Osteoblast (primary cell): ENCODE data around the gene BMPR1B. TPM values are rescaled to one million over a fixed set of nuclear protein-coding genes. Genes with fewer than 3 reads are reported as not detected.

Experiments used
- DNase-seq: peaks from one replicate; pipeline ENCODE4 v3.0.0; 2011; ENCODE audit warnings: low spot score, mixed read lengths; ENCODE audit not compliant: insufficient read length; ENCODE audit errors: missing footprints
- H2AFZ ChIP-seq: 2 replicates; pipeline ENCODE4 v1.6.0; 2011; ENCODE audit warnings: mild to moderate bottlenecking, low read length
- H3K27ac ChIP-seq: 2 replicates; pipeline ENCODE4 v1.5.1; 2011; ENCODE audit warnings: mild to moderate bottlenecking, low read depth, low read length, moderate library complexity
- H3K27me3 ChIP-seq: 2 replicates; pipeline ENCODE4 v1.6.0; 2012; ENCODE audit warnings: mild to moderate bottlenecking, control low read depth, inconsistent platforms, low read length, moderate library complexity; ENCODE audit not compliant: insufficient read depth
- H3K36me3 ChIP-seq: 2 replicates; pipeline ENCODE4 v1.5.1; 2011; ENCODE audit warnings: mild to moderate bottlenecking, low read length, control low read depth, moderate library complexity; ENCODE audit not compliant: insufficient read depth
- H3K4me1 ChIP-seq: 2 replicates; pipeline ENCODE4 v1.5.1; 2011; ENCODE audit warnings: mild to moderate bottlenecking, low read length, control low read depth, moderate library complexity; ENCODE audit not compliant: insufficient read depth
- H3K4me2 ChIP-seq: 2 replicates; pipeline ENCODE4 v1.6.0; 2011; ENCODE audit warnings: mild to moderate bottlenecking, low read length; ENCODE audit not compliant: insufficient read depth
- H3K4me3 ChIP-seq: fragments of 200-600 bp; sonication (generic); 3 replicates; pipeline ENCODE4 v1.5.1; 2012; ENCODE audit warnings: mild to moderate bottlenecking, low read length, inconsistent platforms; ENCODE audit not compliant: insufficient read depth
- H3K79me2 ChIP-seq: 2 replicates; pipeline ENCODE4 v1.6.0; 2012; ENCODE audit warnings: mild to moderate bottlenecking, low read length, control low read depth, inconsistent platforms; ENCODE audit not compliant: insufficient read depth
- H3K9me3 ChIP-seq: 2 replicates; pipeline ENCODE4 v1.5.1; 2011; ENCODE audit warnings: low read depth, low read length, control low read depth
- H4K20me1 ChIP-seq: 2 replicates; pipeline ENCODE4 v1.6.0; 2012; ENCODE audit warnings: mild to moderate bottlenecking, low read length, control low read depth; ENCODE audit not compliant: insufficient read depth
- CTCF ChIP-seq: IDR thresholded peaks from 2 replicates; pipeline ENCODE4 v1.5.1; 2011; ENCODE audit warnings: mild to moderate bottlenecking, low read depth, low read length, moderate library complexity; ENCODE audit errors: extremely low read depth
- total RNA-seq: library from RNA; depleted of rRNA; stranded (reverse); fragments of >200 nt; gene quantifications from 2 replicates; pipeline ENCODE4 v1.2.3, GENCODE V29; 2012

The BMPR1B gene
- total RNA-seq, 1 donor: 2.5 TPM

GRCh38 chr4:95159384-95159783 is 401.6 kb downstream of the BMPR1B start:
- no peaks in the 10 kb centered on the region for H4K20me1 ChIP-seq
- H3K79me2 ChIP-seq: no peaks in the 10 kb centered on the region
- H3K4me1 ChIP-seq: peaks cover 4% of the 10 kb centered on the region
- no peaks in the 10 kb centered on the region for H3K9me3 ChIP-seq
- no peak for TF ChIP-seq CTCF
- H3K4me3 ChIP-seq: no peak overlapping the region
- no peaks in the 10 kb centered on the region for H3K27me3 ChIP-seq
- no peak overlapping the region for H3K4me2 ChIP-seq
- no peaks in the 10 kb centered on the region for H3K36me3 ChIP-seq
- H2AFZ ChIP-seq: no peak overlapping the region
- DNase-seq: no peak
- no peak overlapping the region for H3K27ac ChIP-seq

GRCh38 chr4:95161781-95162469 is 404.2 kb downstream of the BMPR1B start:
- Histone ChIP-seq H3K79me2 (no peaks in the 10 kb centered on the region), H3K4me3 (no peak overlapping the region), H3K27me3 (no peaks in the 10 kb centered on the region), H4K20me1 (no peaks in the 10 kb centered on the region), H3K4me1 (no peaks in the 10 kb centered on the region), H2AFZ (no peak overlapping the region), H3K9me3 (no peaks in the 10 kb centered on the region), H3K4me2 (no peak overlapping the region), H3K36me3 (no peaks in the 10 kb centered on the region), H3K27ac (no peak overlapping the region)
- TF ChIP-seq CTCF: no peak
- no peak for DNase-seq

GRCh38 chr4:95162867-95163266 is 405.1 kb downstream of the BMPR1B start:
- no peaks in the 10 kb centered on the region for H3K36me3 ChIP-seq
- no peak for DNase-seq
- H3K4me1 ChIP-seq: no peaks in the 10 kb centered on the region
- H3K4me2 ChIP-seq: no peak overlapping the region
- no peak overlapping the region for H2AFZ ChIP-seq
- H4K20me1 ChIP-seq: no peaks in the 10 kb centered on the region
- no peaks in the 10 kb centered on the region for H3K27me3 ChIP-seq
- no peak overlapping the region for H3K4me3 ChIP-seq
- no peaks in the 10 kb centered on the region for H3K79me2 ChIP-seq
- H3K27ac ChIP-seq: no peak overlapping the region
- TF ChIP-seq CTCF: no peak
- H3K9me3 ChIP-seq: no peaks in the 10 kb centered on the region

- Histone ChIP-seq H3K9me3 (no peaks in the 10 kb centered on the region), H3K36me3 (no peaks in the 10 kb centered on the region), H4K20me1 (no peaks in the 10 kb centered on the region), H3K79me2 (no peaks in the 10 kb centered on the region), H3K4me3 (no peak overlapping the region), H3K27ac (no peak overlapping the region), H3K4me1 (no peaks in the 10 kb centered on the region), H3K4me2 (no peak overlapping the region), H3K27me3 (no peaks in the 10 kb centered on the region), H2AFZ (no peak overlapping the region)
- peak; percentile 69 for TF ChIP-seq CTCF
- DNase-seq: no peak
Measured at GRCh38 chr4:95165926-95166524, 408.3 kb downstream of the BMPR1B start.
